A673 (cell line): Measurements from ENCODE around the gene CACNA2D3. TPM values are rescaled to one million over a fixed set of nuclear protein-coding genes. Genes with fewer than 3 reads are reported as not detected.

Experiments used
- BruUV-seq: library from RNA; stranded (reverse); fragments of 400-500 nt; replicated peaks from 2 replicates; lab custom pipeline; 2021; lab: Mats Ljungman, UMichigan
- CTCF ChIA-PET: fragments of 300-600 bp; sonication (Branson Sonifier 250); formaldehyde crosslinking; loops from one replicate; lab custom pipeline; 2022; ENCODE audit warnings: antibody characterized with exemption; lab: Charles Lee
- POLR2A ChIA-PET: fragments of 300-600 bp; sonication (Branson Sonifier 250); formaldehyde crosslinking; loops from one replicate; lab custom pipeline; 2022; ENCODE audit warnings: antibody characterized with exemption; ENCODE audit not compliant: low non-redundant PET; lab: Charles Lee
- DNase-seq: peaks from one replicate; pipeline ENCODE4 v3.0.0-alpha.2; 2015; ENCODE audit warnings: low spot score
- H3K27ac ChIP-seq: fragments of 200-600 bp; sonication (generic); 2 replicates; pipeline ENCODE4 v1.5.1; 2016; ENCODE audit warnings: mixed run types, low read depth, mild to moderate bottlenecking, mixed read lengths, antibody characterized with exemption, low read length; ENCODE audit not compliant: poor library complexity, severe bottlenecking
- H3K27me3 ChIP-seq: fragments of 200-600 bp; sonication (generic); replicated peaks from 2 replicates; pipeline ENCODE4 v1.6.1; 2017; ENCODE audit warnings: mixed run types, low read depth, mild to moderate bottlenecking, mixed read lengths, antibody characterized with exemption, low read length; ENCODE audit not compliant: insufficient read depth, poor library complexity
- H3K36me3 ChIP-seq: fragments of 200-600 bp; sonication (generic); 2 replicates; pipeline ENCODE4 v1.6.1; 2016; ENCODE audit warnings: mixed run types, mild to moderate bottlenecking, mixed read lengths, antibody characterized with exemption, low read length; ENCODE audit not compliant: insufficient read depth, poor library complexity, severe bottlenecking
- H3K4me1 ChIP-seq: fragments of 200-600 bp; sonication (generic); 2 replicates; pipeline ENCODE4 v1.6.1; 2017; ENCODE audit warnings: mixed run types, mild to moderate bottlenecking, mixed read lengths, antibody characterized with exemption, low read length; ENCODE audit not compliant: insufficient read depth, poor library complexity, severe bottlenecking
- H3K4me3 ChIP-seq: fragments of 200-600 bp; sonication (generic); 2 replicates; pipeline ENCODE4 v1.5.1; 2016; ENCODE audit warnings: low read depth, mixed run types, mild to moderate bottlenecking, mixed read lengths, low read length; ENCODE audit not compliant: poor library complexity, severe bottlenecking
- H3K9me3 ChIP-seq: fragments of 200-600 bp; sonication (generic); 2 replicates; pipeline ENCODE4 v1.6.1; 2016; ENCODE audit warnings: mixed run types, low read depth, mild to moderate bottlenecking, mixed read lengths, antibody characterized with exemption, low read length; ENCODE audit not compliant: poor library complexity, severe bottlenecking
- CTCF ChIP-seq: fragments of 300-800, 200-600 bp; sonication (generic); conservative IDR thresholded peaks from 2 replicates; pipeline ENCODE4 v1.5.1; 2017; ENCODE audit warnings: low read depth, mild to moderate bottlenecking, antibody characterized with exemption, low read length, moderate library complexity, mixed read lengths
- EZH2 ChIP-seq: fragments of 200-600 bp; sonication (generic); IDR thresholded peaks from 2 replicates; pipeline ENCODE4 v1.6.1; 2017; ENCODE audit warnings: borderline replicate concordance, low read depth, mild to moderate bottlenecking, mixed read lengths, antibody characterized with exemption, low read length; ENCODE audit not compliant: poor library complexity, severe bottlenecking
- intact Hi-C: fragments of 100-400 bp; cut with micrococcal nuclease; formaldehyde crosslinking; loops from one replicate; pipeline ENCODE4 v1.10.0; 2022; ENCODE audit not compliant: unreplicated experiment
- total RNA-seq: library from RNA; stranded (reverse); gene quantifications from 2 replicates; pipeline ENCODE4 v1.2.3, GENCODE V29; 2021

Gene CACNA2D3
- total RNA-seq, 1 experiment from 2014 or later, result not detected

- POLR2A ChIA-PET, result no interaction called here
- no peaks in the 10 kb centered on the region for H3K36me3 ChIP-seq
- TF ChIP-seq EZH2, result no peak
- H3K27me3 ChIP-seq, result no peaks in the 10 kb centered on the region
- no peak for DNase-seq
- CTCF ChIA-PET, result no interaction called here
- BruUV-seq, result no TSS peak
- no peaks in the 10 kb centered on the region for H3K9me3 ChIP-seq
- H3K4me1 ChIP-seq, result no peaks in the 10 kb centered on the region
- no peak overlapping the region for H3K27ac ChIP-seq
- intact Hi-C loops, result no loop called here
- no peak overlapping the region for H3K4me3 ChIP-seq
Measured at GRCh38 chr3:54173371-54173770, 51.0 kb downstream of the CACNA2D3 start.

- no peaks in the 10 kb centered on the region for H3K36me3 ChIP-seq
- no peaks in the 10 kb centered on the region for H3K9me3 ChIP-seq
- ChIA-PET POLR2A (no interaction called here), CTCF (no interaction called here)
- no peaks in the 10 kb centered on the region for H3K27me3 ChIP-seq
- H3K4me3 ChIP-seq, result no peak overlapping the region
- intact Hi-C loops, result no loop called here
- no peak for DNase-seq
- TF ChIP-seq EZH2 (no peak), CTCF (no peak)
- H3K27ac ChIP-seq, result no peak overlapping the region
- no TSS peak for BruUV-seq
- no peaks in the 10 kb centered on the region for H3K4me1 ChIP-seq
Measured at GRCh38 chr3:54176106-54176505, 53.8 kb downstream of the CACNA2D3 start.

- ChIA-PET CTCF (no interaction called here), POLR2A (no interaction called here)
- TF ChIP-seq CTCF (no peak), EZH2 (no peak)
- Histone ChIP-seq H3K27me3 (no peaks in the 10 kb centered on the region), H3K36me3 (no peaks in the 10 kb centered on the region), H3K27ac (no peak overlapping the region), H3K4me3 (no peak overlapping the region), H3K4me1 (no peaks in the 10 kb centered on the region), H3K9me3 (no peaks in the 10 kb centered on the region)
- no peak for DNase-seq
- BruUV-seq, result no TSS peak
- intact Hi-C loops, result no loop called here
Measured at GRCh38 chr3:54177816-54178215, 55.5 kb downstream of the CACNA2D3 start.

- TF ChIP-seq CTCF, result no peak
- no peak for TF ChIP-seq EZH2
- Histone ChIP-seq H3K9me3 (no peaks in the 10 kb centered on the region), H3K27me3 (no peaks in the 10 kb centered on the region), H3K27ac (no peak overlapping the region), H3K4me3 (no peak overlapping the region), H3K36me3 (no peaks in the 10 kb centered on the region), H3K4me1 (no peaks in the 10 kb centered on the region)
- ChIA-PET CTCF (no interaction called here), POLR2A (interaction anchor here (0.7 kb wide), 1 partner anchor 50 kb away, joined by 3 read pairs; no protein-coding TSS in a partner anchor)
- no TSS peak for BruUV-seq
- no peak for DNase-seq
- intact Hi-C loops, result no loop called here
Measured at GRCh38 chr3:54178376-54178775, 56.0 kb downstream of the CACNA2D3 start.
